ENCODE results near the gene ZNF865. TPM values are rescaled to one million over a fixed set of nuclear protein-coding genes. Genes with fewer than 3 reads are reported as not detected.

ZNF865 gene
- total RNA-seq, 1 experiment from 2014 or later, result 16.2 TPM

GRCh38 chr19:55591555-55591954 lies 13.9 kb upstream of the ZNF865 start:
- POLR2A ChIA-PET, result interaction anchor here (1.0 kb wide), 1 partner anchor 8 kb away, joined by 3 read pairs; the partner anchor contains the start of gene FIZ1
- RAD21 ChIA-PET (ENCODE audit: low non-redundant PET in 1 of 2, low total read pairs in 2 of 2, uncharacterized antibody in 2 of 2, unreplicated experiment in 2 of 2), result no interaction called here
- H3K27ac ChIP-seq (ENCODE audit: low read depth, low read length), result no peak overlapping the region
- peaks cover 11 to 22% of the 10 kb centered on the region in 2 experiments for H3K4me1 ChIP-seq (ENCODE audit: control insufficient read depth in 1 of 2, insufficient read depth in 2 of 2, low read length in 2 of 2)
- no peaks in the 10 kb centered on the region for H3K79me2 ChIP-seq (ENCODE audit: insufficient read depth, low read length)
- H3K4me3 ChIP-seq (replicated peaks in 1 of 2; ENCODE audit: low read depth in 1 of 2, low read length in 2 of 2), result no peak overlapping the region
- H3K4me2 ChIP-seq (ENCODE audit: low read length), result no peak overlapping the region
- H3K9me2 ChIP-seq (ENCODE audit: insufficient read depth), result no peaks in the 10 kb centered on the region
- H2AFZ ChIP-seq (ENCODE audit: low read depth, low read length, poor library complexity, severe bottlenecking), result no peak overlapping the region
- no peaks in the 10 kb centered on the region for H4K20me1 ChIP-seq (ENCODE audit: insufficient read depth)
- no TSS peak for BruUV-seq (replicated peaks)
- H3K27me3 ChIP-seq (ENCODE audit: insufficient read depth, low read length), result no peaks in the 10 kb centered on the region
- H3K36me3 ChIP-seq (ENCODE audit: control insufficient read depth in 1 of 2, insufficient read depth in 2 of 2, low read length in 2 of 2), result peaks cover 3 to 15% of the 10 kb centered on the region in 2 experiments
- H3K9ac ChIP-seq (ENCODE audit: low read length), result no peak overlapping the region
- no peaks in the 10 kb centered on the region for H3K9me3 ChIP-seq (ENCODE audit: control insufficient read depth in 1 of 2, insufficient read depth in 1 of 2, low read depth in 1 of 2, low read length in 2 of 2)
- TF ChIP-seq MAX (IDR thresholded peaks at IDR 0.05) (no peak), CTCF (IDR thresholded peaks at IDR 0.05 in 2 of 3, conservative IDR thresholded peaks at IDR 0.05 in 1 of 3; ENCODE audit: borderline replicate concordance in 1 of 3, insufficient read depth in 1 of 3, low read depth in 2 of 3, low read length in 2 of 3) (no peak), REST (IDR thresholded peaks at IDR 0.05; ENCODE audit: low read depth) (no peak), ATF3 (IDR thresholded peaks at IDR 0.05) (no peak), ELF1 (IDR thresholded peaks at IDR 0.05; ENCODE audit: borderline replicate concordance, low read depth) (no peak), TCF7L2 (IDR thresholded peaks at IDR 0.05; ENCODE audit: borderline replicate concordance, extremely low read depth, insufficient read depth, insufficient read length) (no peak), ZBTB33 (IDR thresholded peaks at IDR 0.05; ENCODE audit: extremely low read depth, insufficient replicate concordance, low read length) (no peak), POLR2AphosphoS5 (IDR thresholded peaks at IDR 0.05; ENCODE audit: low read depth, low read length) (no peak), FOSL1 (IDR thresholded peaks at IDR 0.05; ENCODE audit: low read depth) (no peak), SIN3A (IDR thresholded peaks at IDR 0.05; ENCODE audit: low read depth) (no peak), EZH2phosphoT487 (IDR thresholded peaks at IDR 0.05; ENCODE audit: borderline replicate concordance) (no peak)
- CTCF ChIA-PET, result no interaction called here
- DNase-seq (ENCODE audit: low read depth, low spot score) (no peak), ATAC-seq (no peak)
- intact Hi-C loops (cut with micrococcal nuclease), result no loop called here
